Renal cortical epithelial cell (primary cell): Measurements from ENCODE around the gene BLTP3A. TPM values are rescaled to one million over a fixed set of nuclear protein-coding genes. Genes with fewer than 3 reads are reported as not detected.
"Not testable (repeated sequence)": the region's sequence is repeated elsewhere in the genome, so short reads cannot be mapped to it uniquely, and the experiment has no call there.

Experiments used
- DNase-seq: peaks from one replicate; pipeline ENCODE4 v3.0.0-alpha.2; 2011; ENCODE audit warnings: low read depth
- total RNA-seq: library from RNA; depleted of rRNA; stranded (reverse); fragments of >200 nt; gene quantifications from 2 replicates; pipeline ENCODE4 v1.2.3, GENCODE V29; 2014

The BLTP3A gene
- total RNA-seq: 9.9 and 23.7 TPM in 2 replicates

GRCh38 chr6:34791701-34792604, at the start of gene BLTP3A:
BLTP3A (plus strand) TSS chr6:34792083; CDS start chr6:34792251, 168 bp downstream.
- peak; percentile 11 for DNase-seq

GRCh38 chr6:34742094-34742493, 49.8 kb upstream of the BLTP3A start:
- no peak for DNase-seq

- DNase-seq: no peak
These were observed 48.1 kb upstream of the BLTP3A start for GRCh38 chr6:34743625-34744293.

- not testable (repeated sequence) for DNase-seq
These were observed 47.6 kb upstream of the BLTP3A start for GRCh38 chr6:34744294-34744647.

GRCh38 chr6:34745277-34746103, 46.4 kb upstream of the BLTP3A start:
- DNase-seq: peak; percentile 39

GRCh38 chr6:34746104-34746846, 45.6 kb upstream of the BLTP3A start:
- DNase-seq: no peak

GRCh38 chr6:34748757-34749156, 43.1 kb upstream of the BLTP3A start:
- DNase-seq: no peak

GRCh38 chr6:34756513-34756856, 35.4 kb upstream of the BLTP3A start:
- DNase-seq: peak; percentile 22

GRCh38 chr6:34757687-34758274, 34.1 kb upstream of the BLTP3A start:
- no peak for DNase-seq

- no peak for DNase-seq
These were observed 31.8 kb upstream of the BLTP3A start for GRCh38 chr6:34760108-34760507.

- DNase-seq: not testable (repeated sequence)
These were observed 30.2 kb upstream of the BLTP3A start for GRCh38 chr6:34761681-34762080.

- no peak for DNase-seq
These were observed 23.7 kb upstream of the BLTP3A start for GRCh38 chr6:34768148-34768547.

- peak; percentile 40 for DNase-seq
These were observed 20.2 kb upstream of the BLTP3A start for GRCh38 chr6:34771727-34772126.

- DNase-seq: no peak
These were observed 18.9 kb upstream of the BLTP3A start for GRCh38 chr6:34772940-34773339.

GRCh38 chr6:34773916-34774315, 18.0 kb upstream of the BLTP3A start:
- DNase-seq: no peak

GRCh38 chr6:34774967-34775366, 16.9 kb upstream of the BLTP3A start:
- no peak for DNase-seq

- not testable (repeated sequence) for DNase-seq
These were observed 6.5 kb upstream of the BLTP3A start for GRCh38 chr6:34785375-34785774.

GRCh38 chr6:34787152-34787551, 4.7 kb upstream of the BLTP3A start:
- not testable (repeated sequence) for DNase-seq

GRCh38 chr6:34788111-34788510, 3.8 kb upstream of the BLTP3A start:
- no peak for DNase-seq

- DNase-seq: peak; percentile 18
These were observed 651 bp upstream of the BLTP3A start for GRCh38 chr6:34791164-34791700.
